Gastroesophageal sphincter (tissue), 4 donors: ENCODE measurements around the gene PLK1. TPM values are rescaled to one million over a fixed set of nuclear protein-coding genes. Genes with fewer than 3 reads are reported as not detected.

Experiments
- ATAC-seq: fragments of 150-250 bp; one replicate; pipeline ENCODE4 v1.9.1; 2016; ENCODE audit warnings: mild to moderate bottlenecking, moderate library complexity
- H3K27ac ChIP-seq, 4 donors: fragments of 200-600 bp; sonication (generic) in 3 of 4; 1 replicate in 3 of 4; 2 replicates in 1 of 4; pipeline ENCODE4 v1.5.1; 2016 to 2019
- H3K27me3 ChIP-seq: fragments of 200-600 bp; sonication (generic); one replicate; pipeline ENCODE4 v1.5.1; 2019
- H3K36me3 ChIP-seq, 2 donors: fragments of 200-600 bp; sonication (generic); one replicate each; pipeline ENCODE4 v1.5.1; 2019; ENCODE audit warnings: control low read depth in 1 of 2
- H3K4me1 ChIP-seq, 3 donors: fragments of 200-600 bp; sonication (generic); 1 replicate in 2 of 3; 2 replicates in 1 of 3; pipeline ENCODE4 v1.5.1; 2016 to 2019; ENCODE audit warnings: control low read depth in 2 of 3
- H3K4me3 ChIP-seq, 2 donors: fragments of 200-600 bp; sonication (generic); one replicate each; pipeline ENCODE4 v1.5.1; 2019; ENCODE audit warnings: mild to moderate bottlenecking in 1 of 2, moderate library complexity in 1 of 2
- H3K9me3 ChIP-seq, 3 donors: fragments of 200-600 bp; sonication (generic); one replicate each; pipeline ENCODE4 v1.5.1; 2017 to 2019; ENCODE audit warnings: control low read depth in 2 of 3
- EP300 ChIP-seq: sonication (generic); formaldehyde crosslinking; IDR thresholded peaks from one replicate; pipeline ENCODE4 v1.6.1; 2017; ENCODE audit warnings: antibody characterized with exemption, mild to moderate bottlenecking
- POLR2A ChIP-seq, 2 donors: fragments of 450-650 bp; IDR thresholded peaks; one replicate each; pipeline ENCODE4 v1.6.1; 2017; ENCODE audit warnings: antibody characterized with exemption in 2 of 2, mild to moderate bottlenecking in 2 of 2, moderate library complexity in 1 of 2
- POLR2AphosphoS5 ChIP-seq: sonication (generic); formaldehyde crosslinking; IDR thresholded peaks from one replicate; pipeline ENCODE4 v1.6.1; 2017; ENCODE audit warnings: antibody characterized with exemption
- WGBS, 2 donors: methylation state at CpG; one replicate each; pipeline ENCODE4 v1.1.5; 2018; ENCODE audit warnings: low coverage in 1 of 2; 5-methylcytosine and 5-hydroxymethylcytosine counted together
- total RNA-seq, 4 donors: library from RNA; depleted of rRNA; stranded (reverse); fragments of >200 nt; gene quantifications; one replicate each; pipeline ENCODE4 v1.1.0, GENCODE V29; 2016
- TF ChIP-seq, protein P1 (sequence below), 4 experiments: fragments of 200-600 bp in 2 of 4; fragments of 450-650 bp in 2 of 4; sonication (generic) in 1 of 4; IDR thresholded peaks; one replicate each; pipeline ENCODE4 v1.5.1; 2017 to 2019; ENCODE audit warnings: antibody characterized with exemption in 4 of 4, mild to moderate bottlenecking in 2 of 4, moderate library complexity in 2 of 4

The PLK1 gene
- total RNA-seq, 4 donors from 2014 or later = 0.94 to 3.3 (median 1.3) TPM

DNA sequence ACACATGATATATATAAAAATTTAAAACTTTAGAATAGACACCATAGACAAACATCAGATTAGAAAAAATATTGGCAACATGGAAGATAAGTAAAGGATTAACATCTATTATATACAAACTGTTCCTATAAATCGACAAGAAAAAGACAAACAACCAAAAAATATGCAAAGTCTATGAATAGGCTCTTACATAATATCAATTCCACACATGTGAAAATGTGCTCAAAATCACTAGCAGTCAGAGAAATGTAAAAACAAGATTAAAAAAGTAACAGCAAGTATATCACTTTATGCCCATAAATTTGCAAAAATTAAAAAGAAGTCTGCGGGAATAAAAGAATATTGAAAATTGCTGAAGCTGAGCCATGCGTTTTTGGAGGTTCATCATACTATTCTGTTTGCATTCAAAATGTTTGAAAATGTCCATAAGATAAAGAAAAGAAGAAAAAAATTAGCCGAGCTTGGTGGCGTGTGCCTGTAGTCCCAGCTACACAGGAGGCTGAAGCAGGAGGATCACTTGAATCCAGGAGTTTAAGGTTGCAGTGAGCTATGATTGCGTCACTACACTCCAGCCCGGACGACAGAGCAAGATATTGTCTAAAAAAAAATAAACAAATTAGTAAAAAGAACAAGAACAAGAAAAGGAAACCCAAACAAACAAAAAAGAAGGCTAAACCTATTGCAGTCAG is 45.6 kb downstream of the PLK1 start:
- Histone ChIP-seq H3K27ac (no peak overlapping the region), H3K9me3 (peaks cover 0 to 11% (median 0%) of the 10 kb centered on the region in 3 donors), H3K4me3 (no peak overlapping the region), H3K4me1 (no peaks in the 10 kb centered on the region), H3K27me3 (peaks cover 21% of the 10 kb centered on the region), H3K36me3 (no peaks in the 10 kb centered on the region)
- WGBS, 2 donors = 69 to 75% methylated on average over 6 to 8 of the region's 8 CpGs
- TF ChIP-seq POLR2AphosphoS5 = no peak
- TF ChIP-seq, protein P1, sequence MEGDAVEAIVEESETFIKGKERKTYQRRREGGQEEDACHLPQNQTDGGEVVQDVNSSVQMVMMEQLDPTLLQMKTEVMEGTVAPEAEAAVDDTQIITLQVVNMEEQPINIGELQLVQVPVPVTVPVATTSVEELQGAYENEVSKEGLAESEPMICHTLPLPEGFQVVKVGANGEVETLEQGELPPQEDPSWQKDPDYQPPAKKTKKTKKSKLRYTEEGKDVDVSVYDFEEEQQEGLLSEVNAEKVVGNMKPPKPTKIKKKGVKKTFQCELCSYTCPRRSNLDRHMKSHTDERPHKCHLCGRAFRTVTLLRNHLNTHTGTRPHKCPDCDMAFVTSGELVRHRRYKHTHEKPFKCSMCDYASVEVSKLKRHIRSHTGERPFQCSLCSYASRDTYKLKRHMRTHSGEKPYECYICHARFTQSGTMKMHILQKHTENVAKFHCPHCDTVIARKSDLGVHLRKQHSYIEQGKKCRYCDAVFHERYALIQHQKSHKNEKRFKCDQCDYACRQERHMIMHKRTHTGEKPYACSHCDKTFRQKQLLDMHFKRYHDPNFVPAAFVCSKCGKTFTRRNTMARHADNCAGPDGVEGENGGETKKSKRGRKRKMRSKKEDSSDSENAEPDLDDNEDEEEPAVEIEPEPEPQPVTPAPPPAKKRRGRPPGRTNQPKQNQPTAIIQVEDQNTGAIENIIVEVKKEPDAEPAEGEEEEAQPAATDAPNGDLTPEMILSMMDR (IDR thresholded peaks at IDR 0.05) = no peak
- no peak for TF ChIP-seq EP300
- TF ChIP-seq POLR2A (IDR thresholded peaks at IDR 0.05) = no peak
- ATAC-seq = no peak

DNA sequence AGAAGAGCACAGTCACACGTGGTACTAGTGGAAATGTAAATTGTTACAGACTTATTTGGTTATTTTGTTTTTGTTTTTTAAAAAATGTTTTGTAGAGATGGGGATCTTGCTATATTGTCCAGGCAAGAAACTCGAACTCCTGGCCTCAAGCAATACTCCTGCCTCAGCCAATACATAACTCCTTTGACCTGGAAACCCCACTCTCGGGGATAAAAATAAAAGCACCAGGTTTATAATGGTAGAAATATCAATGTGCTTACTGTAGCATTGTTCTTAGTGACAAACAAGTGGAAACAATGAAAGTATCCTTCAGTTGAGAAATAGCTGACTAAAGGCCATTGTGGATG is 46.1 kb downstream of the PLK1 start:
- peaks cover 26% of the 10 kb centered on the region for H3K27me3 ChIP-seq
- TF ChIP-seq EP300 = no peak
- TF ChIP-seq, protein P1 (IDR thresholded peaks at IDR 0.05) = no peak
- TF ChIP-seq POLR2A (IDR thresholded peaks at IDR 0.05) = no peak
- TF ChIP-seq POLR2AphosphoS5 = no peak
- H3K4me3 ChIP-seq = no peak overlapping the region
- H3K36me3 ChIP-seq = no peaks in the 10 kb centered on the region
- 49 to 73% methylated on average over 2 to 3 of the region's 3 CpGs for WGBS, 2 donors
- no peaks in the 10 kb centered on the region for H3K4me1 ChIP-seq
- H3K27ac ChIP-seq = no peak overlapping the region
- no peak for ATAC-seq
- peaks cover 0 to 11% (median 0%) of the 10 kb centered on the region in 3 donors for H3K9me3 ChIP-seq

DNA sequence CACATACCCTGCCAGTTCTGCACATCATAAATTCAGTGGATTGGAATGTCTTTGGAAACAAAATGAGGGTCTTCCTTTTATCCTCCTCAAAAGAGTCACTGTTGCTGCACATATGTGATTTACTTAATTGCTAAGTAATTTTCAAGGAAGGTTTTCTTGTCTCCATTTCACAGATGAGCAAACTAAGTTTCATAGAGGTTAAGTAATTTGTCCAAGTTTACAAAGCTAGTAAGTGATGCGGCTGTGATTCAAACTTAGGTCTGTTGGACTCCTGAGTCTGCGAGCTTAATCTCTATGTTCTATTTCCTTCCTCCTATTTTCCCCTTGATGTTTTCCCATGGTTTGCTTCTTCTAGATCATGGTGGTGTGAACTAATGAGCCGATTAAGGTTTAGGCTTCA is 48.0 kb downstream of the PLK1 start:
- Histone ChIP-seq H3K9me3 (peaks cover 0 to 11% (median 0%) of the 10 kb centered on the region in 3 donors), H3K4me3 (no peak overlapping the region), H3K27me3 (peaks cover 24% of the 10 kb centered on the region), H3K36me3 (no peaks in the 10 kb centered on the region), H3K4me1 (no peaks in the 10 kb centered on the region), H3K27ac (no peak overlapping the region)
- TF ChIP-seq POLR2A (IDR thresholded peaks at IDR 0.05) (no peak), EP300 (no peak), POLR2AphosphoS5 (no peak)
- TF ChIP-seq, protein P1 (IDR thresholded peaks at IDR 0.05) = no peak
- no peak for ATAC-seq
- 69 to 78% methylated on average over 2 of the region's 3 CpGs for WGBS, 2 donors

DNA sequence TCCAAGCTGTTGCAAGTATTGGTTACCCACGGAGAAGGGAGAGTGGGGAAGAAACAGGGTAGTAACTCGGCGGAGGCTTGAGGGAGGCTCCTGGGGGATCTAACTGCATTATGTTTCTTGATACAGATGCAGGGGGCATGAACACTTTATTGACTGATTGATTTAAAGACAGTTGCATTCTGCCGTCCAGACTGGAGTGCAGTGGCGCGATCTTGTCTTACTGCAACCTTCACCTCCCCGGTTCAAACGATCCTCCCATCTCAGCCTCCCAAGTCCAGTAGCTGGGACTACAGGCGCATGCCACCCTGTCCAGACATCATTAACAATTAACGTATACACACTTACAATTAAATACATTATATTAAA is 49.4 kb downstream of the PLK1 start:
- 55 to 61% methylated on average over 9 to 10 of the region's 10 CpGs for WGBS, 2 donors

More for the DNA sequence above, 49.4 kb downstream of the PLK1 start:
- no peak overlapping the region for H3K4me3 ChIP-seq
- H3K27me3 ChIP-seq = peaks cover 17% of the 10 kb centered on the region
- no peak overlapping the region for H3K27ac ChIP-seq
- no peaks in the 10 kb centered on the region for H3K4me1 ChIP-seq
- TF ChIP-seq POLR2A (IDR thresholded peaks at IDR 0.05) = no peak
- no peak for TF ChIP-seq POLR2AphosphoS5
- TF ChIP-seq, protein P1 (IDR thresholded peaks at IDR 0.05) = no peak
- no peak for TF ChIP-seq EP300
- no peaks in the 10 kb centered on the region for H3K36me3 ChIP-seq
- H3K9me3 ChIP-seq = peaks cover 0 to 3% (median 0%) of the 10 kb centered on the region in 3 donors
- ATAC-seq = no peak
